H1 (cell line): Measurements from ENCODE around the gene PSKH1. TPM values are rescaled to one million over a fixed set of nuclear protein-coding genes. Genes with fewer than 3 reads are reported as not detected.

Experiments
- CTCF ChIA-PET: fragments of 300-600 bp; sonication (Branson Sonifier 250); formaldehyde crosslinking; loops from one replicate; lab custom pipeline; 2021; ENCODE audit not compliant: partially characterized antibody; lab: Charles Lee
- POLR2A ChIA-PET: fragments of 300-600 bp; sonication (Branson Sonifier 250); formaldehyde crosslinking; loops from one replicate; lab custom pipeline; 2021; ENCODE audit warnings: inconsistent platforms; ENCODE audit not compliant: partially characterized antibody; lab: Charles Lee
- DNase-seq, 2 experiments: peaks; one replicate each; pipeline versions ENCODE4 v3.0.0 to v3.0.0-alpha.2; 2010 to 2022; ENCODE audit warnings: low spot score in 2 of 2, low read depth in 1 of 2, mixed read lengths in 1 of 2
- FAIRE-seq: peaks from 2 replicates; lab custom pipeline; 2011; peaks lifted over from hg19 to GRCh38; lab: Jason Lieb, UNC
- H2AFZ ChIP-seq: 2 replicates; pipeline ENCODE4 v1.8.1; 2012; ENCODE audit warnings: low read length, inconsistent platforms
- H2AK5ac ChIP-seq: 2 replicates; pipeline ENCODE4 v1.6.1; 2013; ENCODE audit warnings: low read depth, low read length
- H2BK120ac ChIP-seq: replicated peaks from 2 replicates; pipeline ENCODE3; 2013; ENCODE audit warnings: low read depth, low read length, inconsistent platforms
- H2BK12ac ChIP-seq: 2 replicates; pipeline ENCODE4 v1.6.1; 2013; ENCODE audit warnings: low read depth, low read length
- H2BK15ac ChIP-seq: 2 replicates; pipeline ENCODE4 v1.6.1; 2013; ENCODE audit warnings: low read length
- H2BK20ac ChIP-seq: 2 replicates; pipeline ENCODE4 v1.6.1; 2013; ENCODE audit warnings: low read length
- H2BK5ac ChIP-seq: 2 replicates; pipeline ENCODE4 v1.6.1; 2013; ENCODE audit warnings: low read depth, low read length
- H3K14ac ChIP-seq: 2 replicates; pipeline ENCODE4 v1.6.1; 2013; ENCODE audit warnings: inconsistent platforms; ENCODE audit not compliant: insufficient read length
- H3K18ac ChIP-seq: 2 replicates; pipeline ENCODE4 v1.6.1; 2013; ENCODE audit warnings: low read length; ENCODE audit errors: extremely low read depth
- H3K23ac ChIP-seq: 2 replicates; pipeline ENCODE4 v1.6.1; 2013; ENCODE audit warnings: inconsistent platforms; ENCODE audit not compliant: insufficient read length
- H3K23me2 ChIP-seq: 2 replicates; pipeline ENCODE4 v1.6.1; 2013; ENCODE audit warnings: low read depth, low read length
- H3K27ac ChIP-seq: 2 replicates; pipeline ENCODE4 v1.6.1; 2011; ENCODE audit warnings: low read depth, low read length, inconsistent platforms
- H3K27me3 ChIP-seq, 4 experiments: replicated peaks in 1 of 4; 1 replicate in 1 of 4; 2 replicates in 3 of 4; pipeline versions ENCODE4 v1.6.1 to v1.8.1; 2011 to 2013; ENCODE audit warnings: low read length in 3 of 4, mild to moderate bottlenecking in 3 of 4, inconsistent platforms in 2 of 4, mixed read lengths in 2 of 4, moderate library complexity in 1 of 4; ENCODE audit not compliant: control insufficient read depth in 3 of 4, insufficient read depth in 3 of 4; ENCODE audit errors: extremely low read depth in 1 of 4
- H3K36me3 ChIP-seq, 4 experiments: 2 replicates each; pipeline versions ENCODE4 v1.6.1 to v1.8.1; 2011 to 2013; ENCODE audit warnings: mild to moderate bottlenecking in 4 of 4, low read length in 3 of 4, moderate library complexity in 2 of 4, control low read depth in 1 of 4, inconsistent platforms in 1 of 4; ENCODE audit not compliant: insufficient read depth in 4 of 4, control insufficient read depth in 2 of 4
- H3K4ac ChIP-seq: replicated peaks from 2 replicates; pipeline ENCODE3; 2013; ENCODE audit warnings: low read length, low read depth, mixed read lengths, inconsistent platforms; ENCODE audit not compliant: insufficient read length
- H3K4me1 ChIP-seq, 4 experiments: replicated peaks in 1 of 4; 1 replicate in 1 of 4; 2 replicates in 3 of 4; pipeline versions ENCODE4 v1.6.1 to v1.8.1; 2011 to 2013; ENCODE audit warnings: low read length in 3 of 4, inconsistent platforms in 2 of 4, mixed read lengths in 1 of 4; ENCODE audit not compliant: insufficient read depth in 4 of 4, control insufficient read depth in 3 of 4
- H3K4me2 ChIP-seq, 2 experiments: 2 replicates each; pipeline versions ENCODE4 v1.6.1 to v1.8.1; 2011 to 2013; ENCODE audit warnings: low read depth in 2 of 2, low read length in 2 of 2, control low read depth in 1 of 2, inconsistent platforms in 1 of 2, mild to moderate bottlenecking in 1 of 2; ENCODE audit not compliant: insufficient read depth in 1 of 2
- H3K4me3 ChIP-seq, 4 experiments: fragments of 200-600, 300-600 bp in 1 of 4; sonication (generic), shearing (Covaris generic), sonication (Bioruptor Twin) in 1 of 4; 2 replicates each; pipeline versions ENCODE4 v1.5.1 to v1.8.1; 2011 to 2016; ENCODE audit warnings: low read length in 4 of 4, low read depth in 3 of 4, control low read depth in 2 of 4, inconsistent platforms in 2 of 4, mild to moderate bottlenecking in 2 of 4, mixed read lengths in 1 of 4, moderate library complexity in 1 of 4; ENCODE audit not compliant: insufficient read depth in 2 of 4; ENCODE audit errors: extremely low read depth in 1 of 4
- H3K56ac ChIP-seq: replicated peaks from 2 replicates; pipeline ENCODE3; 2013; ENCODE audit warnings: low read depth, mild to moderate bottlenecking, mixed read lengths, low read length, inconsistent platforms; ENCODE audit not compliant: insufficient read length
- H3K79me1 ChIP-seq: 2 replicates; pipeline ENCODE4 v1.6.1; 2013; ENCODE audit warnings: low read depth, low read length, control low read depth
- H3K79me2 ChIP-seq, 2 experiments: 2 replicates each; pipeline versions ENCODE4 v1.6.1 to v1.8.1; 2012 to 2013; ENCODE audit warnings: low read length in 2 of 2, mild to moderate bottlenecking in 2 of 2, inconsistent platforms in 1 of 2; ENCODE audit not compliant: insufficient read depth in 2 of 2, control insufficient read depth in 1 of 2
- H3K9ac ChIP-seq, 4 experiments: replicated peaks in 1 of 4; 1 replicate in 1 of 4; 2 replicates in 3 of 4; pipeline versions ENCODE4 v1.6.1 to v1.8.1; 2011 to 2013; ENCODE audit warnings: low read depth in 3 of 4, low read length in 3 of 4, control low read depth in 2 of 4, mild to moderate bottlenecking in 2 of 4, moderate library complexity in 2 of 4, inconsistent platforms in 1 of 4; ENCODE audit errors: extremely low read depth in 1 of 4
- H3K9me3 ChIP-seq, 2 experiments: 2 replicates each; pipeline versions ENCODE4 v1.6.1 to v1.8.1; 2012 to 2013; ENCODE audit warnings: mild to moderate bottlenecking in 2 of 2, moderate library complexity in 2 of 2, control low read depth in 1 of 2, inconsistent platforms in 1 of 2, low read depth in 1 of 2, low read length in 1 of 2, mixed read lengths in 1 of 2; ENCODE audit not compliant: insufficient read depth in 2 of 2
- H4K20me1 ChIP-seq, 2 experiments: replicated peaks in 1 of 2; 2 replicates each; pipeline versions ENCODE3 to v1.8.1; 2011 to 2013; ENCODE audit warnings: inconsistent platforms in 2 of 2, low read length in 2 of 2, mild to moderate bottlenecking in 1 of 2; ENCODE audit not compliant: insufficient read depth in 2 of 2, control insufficient read depth in 1 of 2
- H4K5ac ChIP-seq: 2 replicates; pipeline ENCODE4 v1.6.1; 2013; ENCODE audit warnings: low read length, low read depth, mixed read lengths, inconsistent platforms; ENCODE audit not compliant: insufficient read length
- H4K8ac ChIP-seq: 2 replicates; pipeline ENCODE4 v1.8.0; 2013; ENCODE audit warnings: mild to moderate bottlenecking, moderate library complexity, low read length, inconsistent platforms; ENCODE audit not compliant: insufficient read depth; ENCODE audit errors: extremely low read depth
- H4K91ac ChIP-seq: replicated peaks from 2 replicates; pipeline ENCODE3; 2013; ENCODE audit warnings: low read length, mixed read lengths, inconsistent platforms; ENCODE audit not compliant: insufficient read length
- BACH1 ChIP-seq: IDR thresholded peaks from 2 replicates; pipeline ENCODE4 v1.6.1; 2012; ENCODE audit warnings: low read length, improper control_type of control experiment
- BCL11A ChIP-seq, 2 experiments: IDR thresholded peaks; one replicate each; pipeline ENCODE4 v1.6.1; 2011; ENCODE audit warnings: low read depth in 2 of 2, low read length in 2 of 2, mild to moderate bottlenecking in 2 of 2
- GTF2F1 ChIP-seq: IDR thresholded peaks from 2 replicates; pipeline ENCODE4 v1.6.1; 2012; ENCODE audit warnings: low read depth, low read length, improper control_type of control experiment, borderline replicate concordance
- KDM1A ChIP-seq: fragments of 200-600, 300-600 bp; sonication (generic); IDR thresholded peaks from 2 replicates; pipeline ENCODE4 v1.7.1; 2016; ENCODE audit warnings: mild to moderate bottlenecking, low read length, borderline replicate concordance
- POU5F1 ChIP-seq: IDR thresholded peaks from 2 replicates; pipeline ENCODE4 v1.6.1; 2011; ENCODE audit warnings: low read depth, mild to moderate bottlenecking, low read length, moderate library complexity
- RAD21 ChIP-seq, 2 experiments: IDR thresholded peaks in 1 of 2; conservative IDR thresholded peaks in 1 of 2; 2 replicates each; pipeline ENCODE4 v1.6.1; 2011; ENCODE audit warnings: low read depth in 2 of 2, low read length in 2 of 2, improper control_type of control experiment in 1 of 2, inconsistent platforms in 1 of 2, mild to moderate bottlenecking in 1 of 2, moderate library complexity in 1 of 2
- RNF2 ChIP-seq: fragments of 200-900, 300-1000 bp; sonication (generic); IDR thresholded peaks from 2 replicates; pipeline ENCODE4 v1.7.1; 2016; ENCODE audit warnings: borderline replicate concordance, low read depth, mild to moderate bottlenecking, antibody characterized with exemption, low read length; ENCODE audit not compliant: poor library complexity, severe bottlenecking; ENCODE audit errors: missing control alignments
- SP2 ChIP-seq: IDR thresholded peaks from 2 replicates; pipeline ENCODE4 v1.6.1; 2012; ENCODE audit warnings: mild to moderate bottlenecking, low read length, inconsistent platforms
- SP4 ChIP-seq: IDR thresholded peaks from 2 replicates; pipeline ENCODE4 v1.6.1; 2012; ENCODE audit warnings: low read length, inconsistent platforms
- SUZ12 ChIP-seq: fragments of 200-600 bp; sonication (generic); IDR thresholded peaks from 2 replicates; pipeline ENCODE4 v1.6.1; 2012; ENCODE audit warnings: mild to moderate bottlenecking, inconsistent platforms, low read length, moderate library complexity, mixed read lengths
- WGBS, 2 experiments: shearing (Covaris generic) in 1 of 2; methylation state at CpG; one replicate each; pipeline versions ENCODE4 v1.1.6 to v1.1.7; 2013 to 2015; ENCODE audit warnings: low lambda C conversion rate in 2 of 2, mixed read lengths in 2 of 2, inconsistent platforms in 1 of 2, low coverage in 1 of 2, missing lambda C conversion rate in 1 of 2; ENCODE audit not compliant: insufficient replicate concordance in 2 of 2, insufficient coverage in 1 of 2, insufficient read length in 1 of 2; ENCODE audit errors: extremely low coverage in 1 of 2, missing lambda C conversion rate in 1 of 2; 5-methylcytosine and 5-hydroxymethylcytosine counted together
- polyA plus RNA-seq, 7 experiments: library from polyadenylated mRNA; depleted of rRNA in 3 of 7; stranded (reverse) in 5 of 7; unstranded in 2 of 7; fragments of >200 nt in 5 of 7; fragments of 200-250 nt in 2 of 7; gene quantifications; 1 replicate in 5 of 7; 2 replicates in 1 of 7; 4 replicates in 1 of 7; pipeline versions ENCODE4 v1.2.1 to v1.2.3, GENCODE V29; 2011 to 2013; ENCODE audit warnings: missing spikeins in 2 of 7, mixed read lengths in 2 of 7
- total RNA-seq: library from RNA; stranded (reverse); fragmentation: NEBNext Ultra II Directional; extraction: Animal tissue kit (Norgen Biotek cat#: 25700); gene quantifications from 2 replicates; pipeline ENCODE4 v1.2.1, GENCODE V29; 2021
- TF ChIP-seq, protein P1 (sequence below): IDR thresholded peaks from 2 replicates; pipeline ENCODE4 v1.6.1; 2012; ENCODE audit warnings: inconsistent platforms
- TF ChIP-seq, protein P2 (sequence below): IDR thresholded peaks from 2 replicates; pipeline ENCODE4 v1.6.1; 2011; ENCODE audit warnings: low read depth, mild to moderate bottlenecking, low read length; ENCODE audit not compliant: insufficient read depth

The PSKH1 gene
- total and polyA plus RNA-seq, 2 of the 8 experiments (the other 6 are each of a cell fraction or from before 2014, with no cell fraction given), result 24.8 to 51.0 TPM

DNA sequence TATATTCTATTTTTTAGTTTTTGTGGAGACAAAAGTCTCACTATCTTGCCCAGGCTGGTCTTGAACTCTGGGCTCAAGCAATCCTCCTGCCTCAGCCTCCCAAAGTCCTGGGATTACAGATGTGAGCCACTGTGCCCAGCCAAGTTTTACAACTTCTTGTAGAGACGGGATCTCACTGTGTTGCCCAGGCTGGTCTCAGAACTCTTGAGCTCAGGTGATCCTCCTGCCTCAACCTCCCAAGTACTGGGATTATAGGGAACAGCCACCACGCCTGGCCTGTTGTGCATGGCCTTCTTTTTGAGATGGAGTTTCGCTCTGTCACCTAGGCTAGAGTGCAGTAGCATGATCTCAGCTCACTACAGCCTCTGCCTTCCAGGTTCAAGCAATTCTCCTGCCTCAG is 39.4 kb upstream of the PSKH1 start:
- Histone ChIP-seq H3K9me3 (no peaks in the 10 kb centered on the region), H3K36me3 (peaks cover 0 to 4% (median 0%) of the 10 kb centered on the region in 4 experiments; a peak in 2 of 8 replicates), H3K56ac (no peak overlapping the region), H3K4me1 (peaks cover 8 to 15% (median 13%) of the 10 kb centered on the region in 4 experiments), H3K79me2 (peaks cover 41 to 92% of the 10 kb centered on the region in 2 experiments), H2AK5ac (no peak overlapping the region), H3K23ac (no peak overlapping the region), H3K27me3 (no peaks in the 10 kb centered on the region), H3K18ac (no peak overlapping the region), H3K27ac (no peak overlapping the region), H4K5ac (no peak overlapping the region), H4K8ac (no peak overlapping the region), H4K91ac (no peak overlapping the region), H3K14ac (no peak overlapping the region), H3K9ac (no peak overlapping the region), H3K4me2 (no peak overlapping the region), H2BK15ac (no peak overlapping the region), H3K4ac (no peak overlapping the region), H3K79me1 (peaks cover 23% of the 10 kb centered on the region), H3K4me3 (no peak overlapping the region), H2BK12ac (no peak overlapping the region), H2BK20ac (no peak overlapping the region), H3K23me2 (no peaks in the 10 kb centered on the region), H4K20me1 (peaks cover 26 to 42% of the 10 kb centered on the region in 2 experiments), H2BK120ac (no peak overlapping the region), H2BK5ac (no peak overlapping the region; the same call in 1 of the 2 replicates), H2AFZ (no peak overlapping the region)
- 100% methylated on average over 3 of the region's 3 CpGs; no CpG with 5 or more reads in 1 of the 2 experiments for WGBS, 2 experiments
- FAIRE-seq (no peak), DNase-seq (no peak)
- POLR2A ChIA-PET, result interaction anchor here (1.1 to 11.7 kb wide), 3 partner anchors 9 to 91 kb away, joined by 3 to 100 read pairs (median 4); no protein-coding TSS in a partner anchor
- CTCF ChIA-PET, result interaction anchor here (1.0 to 2.7 kb wide), 4 partner anchors 10 to 14 kb away, joined by 3 to 17 read pairs (median 5); no protein-coding TSS in a partner anchor
- TF ChIP-seq RAD21 (IDR thresholded peaks at IDR 0.05 in 1 of 2, conservative IDR thresholded peaks at IDR 0.05 in 1 of 2; ENCODE audit: low read depth in 2 of 2, low read length in 2 of 2) (no peak), POU5F1 (no peak), SUZ12 (no peak), GTF2F1 (no peak), BACH1 (no peak), BCL11A (IDR thresholded peaks at IDR 0.05; ENCODE audit: low read depth in 2 of 2, low read length in 2 of 2) (no peak), RNF2 (no peak), KDM1A (no peak), SP2 (no peak), SP4 (no peak)
- TF ChIP-seq, protein P1, sequence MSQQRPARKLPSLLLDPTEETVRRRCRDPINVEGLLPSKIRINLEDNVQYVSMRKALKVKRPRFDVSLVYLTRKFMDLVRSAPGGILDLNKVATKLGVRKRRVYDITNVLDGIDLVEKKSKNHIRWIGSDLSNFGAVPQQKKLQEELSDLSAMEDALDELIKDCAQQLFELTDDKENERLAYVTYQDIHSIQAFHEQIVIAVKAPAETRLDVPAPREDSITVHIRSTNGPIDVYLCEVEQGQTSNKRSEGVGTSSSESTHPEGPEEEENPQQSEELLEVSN, result no peak
- TF ChIP-seq, protein P2, sequence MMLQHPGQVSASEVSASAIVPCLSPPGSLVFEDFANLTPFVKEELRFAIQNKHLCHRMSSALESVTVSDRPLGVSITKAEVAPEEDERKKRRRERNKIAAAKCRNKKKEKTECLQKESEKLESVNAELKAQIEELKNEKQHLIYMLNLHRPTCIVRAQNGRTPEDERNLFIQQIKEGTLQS, result no peak
